ENCODE measurements around the gene FHL5.
"Not testable (repeated sequence)": the region's sequence is repeated elsewhere in the genome, so short reads cannot be mapped to it uniquely, and the experiment has no call there.

FHL5 gene, protein sequence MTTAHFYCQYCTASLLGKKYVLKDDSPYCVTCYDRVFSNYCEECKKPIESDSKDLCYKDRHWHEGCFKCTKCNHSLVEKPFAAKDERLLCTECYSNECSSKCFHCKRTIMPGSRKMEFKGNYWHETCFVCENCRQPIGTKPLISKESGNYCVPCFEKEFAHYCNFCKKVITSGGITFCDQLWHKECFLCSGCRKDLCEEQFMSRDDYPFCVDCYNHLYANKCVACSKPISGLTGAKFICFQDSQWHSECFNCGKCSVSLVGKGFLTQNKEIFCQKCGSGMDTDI

DNA sequence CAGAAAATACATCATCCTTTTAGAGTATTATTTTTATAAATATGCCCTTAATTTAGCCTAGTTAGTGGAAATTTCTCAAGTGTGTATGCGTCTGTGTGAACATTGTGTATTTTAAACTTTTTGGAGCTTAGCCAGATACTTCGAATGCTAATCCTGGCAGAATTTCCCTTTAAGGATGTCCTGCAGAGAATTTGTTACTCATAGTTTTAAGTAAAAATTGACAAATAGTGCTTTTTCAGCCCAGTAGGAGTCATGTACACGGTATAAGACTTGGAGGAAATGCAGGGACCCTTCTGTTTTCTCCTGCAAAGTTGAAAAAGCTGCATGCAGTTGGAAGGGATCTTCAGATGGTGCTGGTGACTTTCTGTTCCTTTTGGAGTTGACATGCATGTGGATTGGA, at the start of gene FHL5:
Gene FHL5 (plus strand): TSS at position 243 of the 400 bp plus-strand sequence. CDS start 40,486 bp downstream, outside the sequence.
- no peak within 1 kb of the TSS for H3K4me3 Mint-ChIP-seq
- H3K9me3 Mint-ChIP-seq = no peaks in the 10 kb centered on the region
- DNase-seq (ENCODE audit: low spot score) = no peak
- H3K4me1 Mint-ChIP-seq (ENCODE audit: low read depth) = no peaks in the 10 kb centered on the region
- peaks cover 23% of the 10 kb centered on the region for H3K27me3 Mint-ChIP-seq (ENCODE audit: low read depth)
- no peak within 1 kb of the TSS for H3K27ac Mint-ChIP-seq
- H3K36me3 Mint-ChIP-seq (ENCODE audit: low read depth) = no peaks in the 10 kb centered on the region

DNA sequence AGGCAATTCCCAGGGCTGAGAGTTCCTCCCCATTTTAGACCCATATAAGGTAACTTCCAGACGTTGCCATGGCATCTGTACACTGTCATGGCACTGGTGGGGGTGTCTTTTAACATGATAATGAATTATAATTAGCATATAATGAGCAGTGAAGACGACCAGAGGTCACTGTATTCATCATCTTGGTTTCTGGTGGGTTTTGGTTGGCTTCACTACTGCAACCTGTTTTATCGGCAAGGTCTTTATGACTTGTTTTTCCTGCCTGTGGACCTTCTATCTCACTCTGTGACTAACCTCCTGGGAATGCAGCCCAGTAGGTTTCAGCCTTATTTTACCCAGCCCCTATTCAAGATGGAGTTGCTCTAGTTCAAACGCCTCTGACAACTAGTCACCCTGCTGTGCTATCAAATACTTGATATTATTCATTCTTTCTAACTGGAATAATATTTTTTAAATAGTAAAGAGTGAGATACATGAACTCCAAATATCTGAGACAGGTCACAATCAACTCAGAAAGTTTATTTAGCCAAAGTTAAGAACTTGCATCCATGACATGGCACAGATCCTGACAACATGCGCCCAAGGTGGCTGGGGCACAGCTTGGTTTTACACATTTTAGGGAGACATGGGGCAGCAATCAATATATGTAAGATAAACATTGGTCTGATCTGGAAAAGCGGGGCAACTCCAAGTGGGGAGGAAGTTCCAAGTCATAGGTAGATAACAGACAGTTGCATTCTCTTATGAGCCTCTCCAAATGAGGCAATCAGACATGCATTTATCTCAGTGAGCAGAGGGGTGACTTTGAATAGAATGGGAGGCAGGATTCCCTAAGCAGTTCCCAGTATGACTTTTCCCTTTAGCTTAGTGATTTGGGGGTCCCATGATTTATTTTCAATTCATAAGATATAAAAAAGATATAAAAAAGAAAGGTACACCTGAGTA, 42.5 kb upstream of the FHL5 start:
- peak overlapping the region; percentile 50 for H3K27ac Mint-ChIP-seq
- peaks cover 9% of the 10 kb centered on the region for H3K36me3 Mint-ChIP-seq (ENCODE audit: low read depth)
- H3K4me3 Mint-ChIP-seq = peak overlapping the region; percentile 100
- H3K9me3 Mint-ChIP-seq = no peaks in the 10 kb centered on the region
- H3K4me1 Mint-ChIP-seq (ENCODE audit: low read depth) = peaks cover 13% of the 10 kb centered on the region
- H3K27me3 Mint-ChIP-seq (ENCODE audit: low read depth) = peaks cover 2% of the 10 kb centered on the region
- no peak for DNase-seq (ENCODE audit: low spot score)

DNA sequence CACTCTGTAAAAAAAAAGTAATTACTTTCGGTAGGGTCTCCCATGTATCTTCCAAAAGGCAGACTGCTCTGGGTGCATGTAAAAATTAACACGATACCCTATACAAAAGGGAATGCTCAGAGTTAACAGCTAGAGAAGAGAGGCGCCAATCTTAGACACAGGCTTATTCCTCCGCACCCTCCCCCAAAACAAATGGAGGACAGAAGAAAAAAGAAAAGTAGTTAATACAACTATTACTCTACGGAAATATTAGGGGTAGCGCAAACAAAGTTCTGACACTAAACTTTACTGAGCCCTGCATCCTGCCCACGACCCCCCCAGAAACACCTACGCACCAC, 41.7 kb upstream of the FHL5 start:
- Mint-ChIP-seq H3K27me3 (ENCODE audit: low read depth) (no peaks in the 10 kb centered on the region), H3K4me3 (peak overlapping the region; percentile 100), H3K36me3 (ENCODE audit: low read depth) (peaks cover 15% of the 10 kb centered on the region), H3K27ac (peak overlapping the region; percentile 100), H3K9me3 (no peaks in the 10 kb centered on the region), H3K4me1 (ENCODE audit: low read depth) (peaks cover 15% of the 10 kb centered on the region)
- DNase-seq (ENCODE audit: low spot score) = no peak

GRCh38 chr6:96521644-96522464, 41.1 kb upstream of the FHL5 start, which contains the start of gene UFL1:
Gene UFL1, plus strand, starts transcription at chr6:96521806. Its CDS starts 68 bp downstream, at chr6:96521874.
- Mint-ChIP-seq H3K9me3 (no peaks in the 10 kb centered on the region), H3K36me3 (ENCODE audit: low read depth) (peaks cover 20% of the 10 kb centered on the region), H3K27ac (peak within 1 kb of the TSS; percentile 100), H3K4me1 (ENCODE audit: low read depth) (peaks cover 18% of the 10 kb centered on the region), H3K27me3 (ENCODE audit: low read depth) (no peaks in the 10 kb centered on the region), H3K4me3 (peak within 1 kb of the TSS; percentile 100)
- peak; percentile 93 for DNase-seq (ENCODE audit: low spot score)

GRCh38 chr6:96522465-96523009, 40.4 kb upstream of the FHL5 start:
- Mint-ChIP-seq H3K36me3 (ENCODE audit: low read depth) (peaks cover 25% of the 10 kb centered on the region), H3K4me1 (ENCODE audit: low read depth) (peaks cover 22% of the 10 kb centered on the region), H3K27me3 (ENCODE audit: low read depth) (no peaks in the 10 kb centered on the region), H3K4me3 (peak overlapping the region; percentile 100), H3K9me3 (no peaks in the 10 kb centered on the region), H3K27ac (peak overlapping the region; percentile 100)
- peak; percentile 13 for DNase-seq (ENCODE audit: low spot score)

DNA sequence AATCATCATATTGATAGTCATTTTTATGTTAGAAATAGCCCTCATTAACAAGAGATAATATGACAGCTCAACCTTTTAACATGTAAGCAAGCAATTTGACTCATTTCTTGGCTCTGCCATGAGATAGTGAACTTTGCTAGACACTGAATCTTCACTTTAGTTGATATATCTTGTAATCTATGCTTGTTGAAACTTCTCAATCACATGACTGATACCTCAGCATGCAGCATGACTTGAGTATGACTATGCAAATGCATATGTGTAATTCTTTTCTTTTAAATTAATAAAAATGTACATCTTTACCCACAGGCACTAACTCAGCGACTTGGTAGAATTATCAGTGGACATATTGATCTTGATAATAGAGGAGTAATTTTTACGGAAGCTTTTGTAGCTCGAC, 34.7 kb upstream of the FHL5 start:
- peaks cover 59% of the 10 kb centered on the region for H3K36me3 Mint-ChIP-seq (ENCODE audit: low read depth)
- H3K27me3 Mint-ChIP-seq (ENCODE audit: low read depth) = no peaks in the 10 kb centered on the region
- no peaks in the 10 kb centered on the region for H3K9me3 Mint-ChIP-seq
- H3K4me1 Mint-ChIP-seq (ENCODE audit: low read depth) = peaks cover 29% of the 10 kb centered on the region
- no peak overlapping the region for H3K27ac Mint-ChIP-seq
- no peak overlapping the region for H3K4me3 Mint-ChIP-seq
- no peak for DNase-seq (ENCODE audit: low spot score)

- Mint-ChIP-seq H3K4me3 (no peak overlapping the region), H3K4me1 (ENCODE audit: low read depth) (peaks cover 22% of the 10 kb centered on the region), H3K27me3 (ENCODE audit: low read depth) (no peaks in the 10 kb centered on the region), H3K36me3 (ENCODE audit: low read depth) (peaks cover 49% of the 10 kb centered on the region), H3K27ac (no peak overlapping the region), H3K9me3 (no peaks in the 10 kb centered on the region)
- no peak for DNase-seq (ENCODE audit: low spot score)
Observed at GRCh38 chr6:96532399-96532798, 30.5 kb upstream of the FHL5 start.

DNA sequence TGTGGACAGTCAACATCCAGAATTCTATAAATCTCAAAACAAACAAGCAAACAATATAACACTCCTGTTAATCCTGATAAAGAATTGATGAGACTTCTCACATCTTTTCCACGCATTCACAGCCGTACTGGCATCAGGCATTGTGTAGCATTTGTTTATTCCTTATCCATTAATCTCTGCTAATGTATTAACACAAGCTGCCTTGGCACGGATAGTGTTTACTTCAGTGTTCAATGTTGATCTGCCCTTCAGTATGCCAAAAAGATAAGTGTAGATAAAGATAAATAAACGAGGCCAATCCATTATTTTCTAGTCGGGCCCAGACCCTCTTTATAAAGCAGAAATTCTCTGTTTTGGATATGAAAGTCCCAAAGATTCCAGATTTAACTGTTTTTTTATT, 25.2 kb upstream of the FHL5 start:
- Mint-ChIP-seq H3K4me3 (no peak overlapping the region), H3K36me3 (ENCODE audit: low read depth) (peaks cover 32% of the 10 kb centered on the region), H3K27ac (no peak overlapping the region), H3K9me3 (no peaks in the 10 kb centered on the region), H3K27me3 (ENCODE audit: low read depth) (no peaks in the 10 kb centered on the region), H3K4me1 (ENCODE audit: low read depth) (peaks cover 5% of the 10 kb centered on the region)
- no peak for DNase-seq (ENCODE audit: low spot score)

GRCh38 chr6:96542702-96543101, 20.2 kb upstream of the FHL5 start:
- Mint-ChIP-seq H3K4me1 (ENCODE audit: low read depth) (no peaks in the 10 kb centered on the region), H3K4me3 (no peak overlapping the region), H3K9me3 (no peaks in the 10 kb centered on the region), H3K27ac (no peak overlapping the region), H3K36me3 (ENCODE audit: low read depth) (peaks cover 45% of the 10 kb centered on the region), H3K27me3 (ENCODE audit: low read depth) (no peaks in the 10 kb centered on the region)
- DNase-seq (ENCODE audit: low spot score) = no peak

- H3K4me1 Mint-ChIP-seq (ENCODE audit: low read depth) = peaks cover 2% of the 10 kb centered on the region
- no peak for DNase-seq (ENCODE audit: low spot score)
- peaks cover 51% of the 10 kb centered on the region for H3K36me3 Mint-ChIP-seq (ENCODE audit: low read depth)
- no peak overlapping the region for H3K27ac Mint-ChIP-seq
- no peaks in the 10 kb centered on the region for H3K9me3 Mint-ChIP-seq
- H3K27me3 Mint-ChIP-seq (ENCODE audit: low read depth) = no peaks in the 10 kb centered on the region
- H3K4me3 Mint-ChIP-seq = no peak overlapping the region
Observed at GRCh38 chr6:96545882-96546281, 17.0 kb upstream of the FHL5 start.

DNA sequence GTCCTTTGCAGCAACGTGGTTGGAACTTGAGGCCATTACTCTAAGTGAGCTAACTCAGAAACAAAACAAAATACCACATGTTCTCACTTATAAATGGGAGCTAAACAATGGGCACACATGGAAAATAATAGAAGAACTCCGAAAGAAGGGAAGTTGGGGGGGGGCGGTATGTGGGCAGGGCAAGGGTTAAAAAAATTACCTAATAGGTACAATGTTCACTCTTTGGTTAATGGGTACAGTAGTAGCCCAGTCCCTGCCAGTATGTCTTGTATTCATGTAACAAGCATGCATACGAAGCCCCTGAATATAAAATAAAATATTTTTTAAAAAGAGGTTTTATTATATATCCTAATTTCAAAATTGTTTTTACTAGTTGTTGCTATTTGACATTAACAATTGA, 15.3 kb upstream of the FHL5 start:
- no peaks in the 10 kb centered on the region for H3K9me3 Mint-ChIP-seq
- H3K4me3 Mint-ChIP-seq = no peak overlapping the region
- H3K4me1 Mint-ChIP-seq (ENCODE audit: low read depth) = peaks cover 2% of the 10 kb centered on the region
- DNase-seq (ENCODE audit: low spot score) = no peak
- peaks cover 59% of the 10 kb centered on the region for H3K36me3 Mint-ChIP-seq (ENCODE audit: low read depth)
- no peaks in the 10 kb centered on the region for H3K27me3 Mint-ChIP-seq (ENCODE audit: low read depth)
- no peak overlapping the region for H3K27ac Mint-ChIP-seq

DNA sequence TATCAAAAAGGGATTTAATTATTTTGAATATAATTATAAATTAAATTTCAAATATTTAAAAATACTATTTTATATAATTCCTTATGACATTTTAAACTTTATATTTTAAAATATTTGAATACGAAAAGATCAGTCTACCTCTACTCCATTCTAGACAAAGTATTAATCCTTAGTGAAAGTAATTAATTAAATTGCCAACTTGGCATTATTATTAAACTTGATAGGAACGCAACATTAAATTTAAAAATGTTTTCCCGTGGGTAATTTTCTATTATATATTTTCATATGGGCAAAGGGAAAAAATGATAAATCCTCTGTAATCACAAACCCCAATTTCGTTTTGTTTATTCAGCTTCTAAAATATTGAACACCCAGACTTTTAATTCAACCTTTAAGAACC, 8.4 kb upstream of the FHL5 start:
- Mint-ChIP-seq H3K36me3 (ENCODE audit: low read depth) (peaks cover 54% of the 10 kb centered on the region), H3K4me1 (ENCODE audit: low read depth) (peaks cover 2% of the 10 kb centered on the region), H3K27me3 (ENCODE audit: low read depth) (peaks cover 3% of the 10 kb centered on the region), H3K4me3 (no peak overlapping the region), H3K9me3 (no peaks in the 10 kb centered on the region), H3K27ac (no peak overlapping the region)
- no peak for DNase-seq (ENCODE audit: low spot score)

DNA sequence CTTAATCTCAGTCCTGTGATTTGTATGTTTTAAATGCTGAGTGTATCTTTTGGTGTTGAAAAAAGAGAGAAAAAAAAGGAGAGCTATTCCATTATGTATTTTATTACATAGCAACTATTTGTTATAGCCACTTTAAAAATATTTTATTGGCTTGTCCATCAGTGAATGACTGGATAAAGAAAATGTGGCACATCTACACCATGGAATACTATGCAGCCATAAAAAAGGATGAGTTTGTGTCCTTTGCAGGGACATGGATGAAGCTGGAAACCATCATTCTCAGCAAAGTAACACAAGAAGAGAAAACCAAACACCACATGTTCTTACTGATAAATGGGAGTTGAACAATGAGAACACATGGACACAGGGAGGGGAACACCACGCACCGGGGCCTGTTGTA, 3.2 kb upstream of the FHL5 start:
- H3K36me3 Mint-ChIP-seq (ENCODE audit: low read depth) = peaks cover 13% of the 10 kb centered on the region

More for the DNA sequence above, 3.2 kb upstream of the FHL5 start:
- not testable (repeated sequence) for H3K27ac Mint-ChIP-seq; DNase-seq (ENCODE audit: low spot score); H3K4me3 Mint-ChIP-seq; H3K9me3 Mint-ChIP-seq; H3K4me1 Mint-ChIP-seq (ENCODE audit: low read depth)
- H3K27me3 Mint-ChIP-seq (ENCODE audit: low read depth) = peaks cover 14% of the 10 kb centered on the region

Measured in T-helper 2 cell treated with Interferon-gamma antibody and Interleukin-4, amounts not matched to agents 5 μg/mL and 100 μg/mL, for 36 hours (primary cell).